ENCODE data around the gene AVPI1. TPM values are rescaled to one million over a fixed set of nuclear protein-coding genes. Genes with fewer than 3 reads are reported as not detected.

Gene AVPI1
- polyA plus RNA-seq, 3 donors: 2.0 to 11.2 (median 2.9) TPM

DNA sequence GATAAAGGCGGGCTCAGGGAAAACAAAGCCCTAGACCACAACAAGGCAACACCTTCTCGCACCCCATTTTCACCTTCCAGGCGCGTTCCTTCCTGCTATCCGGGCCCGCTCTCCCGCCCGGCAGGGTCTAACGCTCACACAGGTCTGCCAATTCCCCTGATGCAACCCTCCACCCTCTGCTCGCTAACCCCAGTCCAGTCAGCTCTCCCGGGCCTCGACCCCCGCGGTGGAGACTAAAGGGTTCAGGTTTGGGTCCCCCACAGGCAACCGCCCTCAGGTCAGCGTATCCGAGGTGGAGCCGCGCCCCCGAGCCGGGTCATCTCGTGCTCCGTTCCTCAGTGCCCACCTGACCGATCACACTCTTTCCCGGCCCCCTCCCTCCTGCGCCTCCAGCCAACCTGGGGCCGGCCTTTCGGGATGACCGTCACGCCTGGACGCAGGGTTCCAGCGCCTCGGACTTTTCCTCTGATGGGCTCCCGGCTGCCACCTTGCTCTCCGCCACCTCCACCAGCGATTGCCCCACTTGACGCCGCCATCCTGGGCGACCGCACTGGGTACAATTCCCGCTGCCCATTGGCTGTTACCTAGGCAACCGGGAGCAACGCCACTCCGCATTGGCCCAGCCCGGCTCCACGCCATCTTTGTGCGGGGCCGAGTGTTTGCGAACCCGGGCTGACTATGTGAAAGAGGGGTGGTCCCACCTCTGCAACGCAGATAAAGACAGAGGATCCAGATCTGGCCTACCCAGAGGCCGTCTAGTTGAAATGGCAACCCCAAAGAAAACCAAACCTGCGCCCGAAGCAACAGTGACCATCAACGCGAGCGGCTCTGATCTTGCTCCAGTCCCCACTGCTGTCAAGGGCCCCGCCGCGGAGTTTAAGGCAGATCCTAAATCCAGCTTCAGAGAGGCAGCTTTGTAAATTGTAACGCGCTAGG, 53.8 kb downstream of the AVPI1 start, which contains the start of gene MORN4:
Gene MORN4, minus strand, starts transcription at position 552 of the 936 bp plus-strand sequence. CDS start 13,847 bp downstream, outside the sequence.
- peak within 1 kb of the TSS; percentile 90 for H3K4me2 ChIP-seq (replicated peaks; ENCODE audit: extremely low read depth, low read length, poor library complexity, severe bottlenecking)

More for the DNA sequence above, 53.8 kb downstream of the AVPI1 start, which contains the start of gene MORN4:
- H3K4me1 ChIP-seq (ENCODE audit: control insufficient read depth in 1 of 2, insufficient read depth in 2 of 2, low read length in 2 of 2): peaks cover 11 to 12% of the 10 kb centered on the region in 2 donors
- Mint-ChIP-seq H3K4me1 (peaks cover 15% of the 10 kb centered on the region), H3K4me3 (peak within 1 kb of the TSS; percentile 95 to 99), H3K36me3 (no peaks in the 10 kb centered on the region), H3K9me3 (no peaks in the 10 kb centered on the region), H3K27me3 (ENCODE audit: low read depth in 3 of 3) (peaks cover 2 to 5% (median 5%) of the 10 kb centered on the region in 3 donors), H3K27ac (peak within 1 kb of the TSS in 6 of 7 donors; percentile 30 to 82 (median 70))
- H3K9ac ChIP-seq (ENCODE audit: insufficient read depth, low read length, poor library complexity, severe bottlenecking): peak within 1 kb of the TSS; percentile 47
- no peaks in the 10 kb centered on the region for H3K79me2 ChIP-seq (ENCODE audit: insufficient read depth, low read length)
- H3K27ac ChIP-seq (ENCODE audit: low read depth in 1 of 2, low read length in 2 of 2): no peak within 1 kb of the TSS
- H3K4me3 ChIP-seq (replicated peaks in 1 of 3; ENCODE audit: low read depth in 2 of 3, low read length in 3 of 3): peak within 1 kb of the TSS; percentile 65 to 83 (median 74)
- H3K36me3 ChIP-seq (replicated peaks in 1 of 2; ENCODE audit: control insufficient read depth in 1 of 2, insufficient read depth in 2 of 2, low read length in 2 of 2): no peaks in the 10 kb centered on the region
- H2AFZ ChIP-seq (ENCODE audit: insufficient read depth, low read depth, low read length, poor library complexity, severe bottlenecking): peak within 1 kb of the TSS; percentile 98
- WGBS (ENCODE audit: insufficient coverage): under 1% methylated on average over 61 of the region's 62 CpGs
- intact Hi-C loops (cut with micrococcal nuclease): loop anchor here in 1 of 2 donors (5.0 kb wide), 1 partner anchor 131 kb away; no protein-coding TSS in a partner anchor
- no peaks in the 10 kb centered on the region for H3K27me3 ChIP-seq (ENCODE audit: control insufficient read depth in 2 of 2, insufficient read depth in 2 of 2, low read length in 2 of 2)
- no peak for TF ChIP-seq CTCF (IDR thresholded peaks at IDR 0.05)
- DNase-seq: peak; percentile 88 to 91 (median 90)
- no peaks in the 10 kb centered on the region for H3K9me3 ChIP-seq (replicated peaks in 1 of 2; ENCODE audit: control insufficient read depth in 1 of 2, insufficient read depth in 1 of 2, low read length in 2 of 2)
- H4K20me1 ChIP-seq (ENCODE audit: insufficient read depth, low read length): no peaks in the 10 kb centered on the region

Data from CD14-positive monocyte (primary cell).